OCI-LY1 (cell line): ENCODE results near the gene RAB36.

ENCODE experiments used
- CTCF ChIP-seq: fragments of 200-600 bp; sonication (generic), shearing (Covaris generic); IDR thresholded peaks from 2 replicates; pipeline ENCODE4 v1.5.1; 2017; ENCODE audit warnings: mild to moderate bottlenecking, antibody characterized with exemption, low read length, moderate library complexity, mixed read lengths
- EZH2 ChIP-seq: fragments of 200-600 bp; sonication (generic), shearing (Covaris generic); IDR thresholded peaks from 2 replicates; pipeline ENCODE4 v1.8.0; 2017; ENCODE audit warnings: borderline replicate concordance, mixed run types, mild to moderate bottlenecking, antibody characterized with exemption, low read length, moderate library complexity, mixed read lengths

- no peak for TF ChIP-seq CTCF
- no peak for TF ChIP-seq EZH2
These were observed 61.6 kb downstream of the RAB36 start for GRCh38 chr22:23206915-23207314.
